GM20000 (cell line): ENCODE data around the gene AP4B1.
"Not testable (repeated sequence)": the region's sequence is repeated elsewhere in the genome, so short reads cannot be mapped to it uniquely, and the experiment has no call there.

Experiments used
- DNase-seq: peaks from one replicate; pipeline ENCODE4 v3.0.0; 2012; ENCODE audit warnings: low spot score
- TF ChIP-seq, protein P1 (sequence below): IDR thresholded peaks from 2 replicates; pipeline ENCODE4 v1.5.1; 2012; ENCODE audit warnings: mild to moderate bottlenecking, control low read depth; ENCODE audit errors: extremely low read depth, missing control alignments

Gene AP4B1

DNA sequence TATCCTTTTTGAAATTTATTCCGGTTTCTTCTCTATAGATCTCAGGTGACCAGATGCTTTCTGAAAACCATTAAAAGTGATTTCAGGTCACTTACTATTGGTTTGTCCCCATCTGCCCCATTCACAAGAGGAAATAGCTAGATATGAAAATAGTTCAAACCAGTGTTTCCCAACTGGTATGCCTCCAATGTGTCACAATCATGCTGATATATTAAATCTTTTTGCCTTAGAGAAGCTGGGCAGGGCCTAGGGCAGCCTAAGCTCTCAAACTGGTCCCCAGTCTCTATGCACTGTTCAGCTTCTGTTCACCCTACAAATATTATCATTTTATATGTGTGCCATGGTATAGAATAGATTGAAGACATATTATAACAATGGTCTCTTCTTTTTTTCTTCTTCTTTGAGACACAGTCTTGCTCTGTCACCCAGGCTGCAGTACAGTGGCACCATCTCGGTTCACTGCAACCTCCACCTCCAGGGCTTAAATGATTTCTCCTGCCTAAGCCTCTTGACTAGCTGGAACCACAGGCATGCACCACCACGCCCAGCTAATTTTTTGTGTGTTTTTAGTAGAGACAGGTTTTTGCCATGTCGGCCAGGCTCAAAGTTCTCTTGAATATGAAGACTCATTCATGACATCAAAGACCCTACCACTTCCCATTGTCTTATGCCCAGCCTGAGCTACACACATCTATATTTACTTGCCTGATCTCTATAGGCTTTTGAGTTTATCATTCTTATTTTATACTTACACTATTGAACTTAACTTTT, 48.8 kb downstream of the AP4B1 start:
- DNase-seq, result no peak
- TF ChIP-seq, protein P1, sequence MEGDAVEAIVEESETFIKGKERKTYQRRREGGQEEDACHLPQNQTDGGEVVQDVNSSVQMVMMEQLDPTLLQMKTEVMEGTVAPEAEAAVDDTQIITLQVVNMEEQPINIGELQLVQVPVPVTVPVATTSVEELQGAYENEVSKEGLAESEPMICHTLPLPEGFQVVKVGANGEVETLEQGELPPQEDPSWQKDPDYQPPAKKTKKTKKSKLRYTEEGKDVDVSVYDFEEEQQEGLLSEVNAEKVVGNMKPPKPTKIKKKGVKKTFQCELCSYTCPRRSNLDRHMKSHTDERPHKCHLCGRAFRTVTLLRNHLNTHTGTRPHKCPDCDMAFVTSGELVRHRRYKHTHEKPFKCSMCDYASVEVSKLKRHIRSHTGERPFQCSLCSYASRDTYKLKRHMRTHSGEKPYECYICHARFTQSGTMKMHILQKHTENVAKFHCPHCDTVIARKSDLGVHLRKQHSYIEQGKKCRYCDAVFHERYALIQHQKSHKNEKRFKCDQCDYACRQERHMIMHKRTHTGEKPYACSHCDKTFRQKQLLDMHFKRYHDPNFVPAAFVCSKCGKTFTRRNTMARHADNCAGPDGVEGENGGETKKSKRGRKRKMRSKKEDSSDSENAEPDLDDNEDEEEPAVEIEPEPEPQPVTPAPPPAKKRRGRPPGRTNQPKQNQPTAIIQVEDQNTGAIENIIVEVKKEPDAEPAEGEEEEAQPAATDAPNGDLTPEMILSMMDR, result no peak

DNA sequence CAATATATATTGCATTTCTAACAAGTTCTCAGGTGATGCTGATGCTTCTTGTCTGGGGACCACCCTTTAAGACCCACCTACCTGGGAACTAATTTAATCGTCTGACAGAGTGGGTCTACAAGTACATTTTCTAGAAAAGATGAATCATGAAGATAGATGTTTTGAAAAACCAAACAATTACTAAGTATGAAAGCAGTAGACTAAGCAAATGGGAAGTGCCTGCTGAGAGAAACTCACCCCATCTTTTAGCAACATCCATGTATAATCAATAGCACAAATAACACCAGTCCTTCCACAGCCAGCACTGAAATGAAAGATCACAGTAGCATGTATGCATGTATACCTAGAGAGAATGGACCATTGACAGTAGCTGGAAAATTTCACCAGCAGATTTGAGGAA, 50.4 kb downstream of the AP4B1 start:
- DNase-seq, result no peak
- TF ChIP-seq, protein P1, result no peak

DNA sequence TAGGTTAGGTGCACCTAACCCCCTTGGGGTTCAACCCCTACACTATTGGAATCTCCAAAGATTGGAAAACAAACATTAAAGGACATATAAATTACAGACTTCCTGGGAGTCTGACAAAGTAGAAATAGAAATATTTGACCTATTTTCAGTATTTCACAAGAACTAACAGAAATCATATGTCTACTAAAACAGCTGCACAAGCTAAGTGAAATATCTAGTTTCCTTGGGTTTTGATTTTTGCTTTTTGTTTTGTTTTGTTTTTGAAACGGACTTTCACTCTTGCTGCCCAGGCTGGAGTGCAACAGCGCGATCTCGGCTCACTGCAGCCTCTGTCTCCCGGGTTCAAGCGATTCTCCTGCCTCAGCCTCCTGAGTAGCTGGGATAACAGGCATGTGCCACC, 51.9 kb downstream of the AP4B1 start:
- DNase-seq, result not testable (repeated sequence)

DNA sequence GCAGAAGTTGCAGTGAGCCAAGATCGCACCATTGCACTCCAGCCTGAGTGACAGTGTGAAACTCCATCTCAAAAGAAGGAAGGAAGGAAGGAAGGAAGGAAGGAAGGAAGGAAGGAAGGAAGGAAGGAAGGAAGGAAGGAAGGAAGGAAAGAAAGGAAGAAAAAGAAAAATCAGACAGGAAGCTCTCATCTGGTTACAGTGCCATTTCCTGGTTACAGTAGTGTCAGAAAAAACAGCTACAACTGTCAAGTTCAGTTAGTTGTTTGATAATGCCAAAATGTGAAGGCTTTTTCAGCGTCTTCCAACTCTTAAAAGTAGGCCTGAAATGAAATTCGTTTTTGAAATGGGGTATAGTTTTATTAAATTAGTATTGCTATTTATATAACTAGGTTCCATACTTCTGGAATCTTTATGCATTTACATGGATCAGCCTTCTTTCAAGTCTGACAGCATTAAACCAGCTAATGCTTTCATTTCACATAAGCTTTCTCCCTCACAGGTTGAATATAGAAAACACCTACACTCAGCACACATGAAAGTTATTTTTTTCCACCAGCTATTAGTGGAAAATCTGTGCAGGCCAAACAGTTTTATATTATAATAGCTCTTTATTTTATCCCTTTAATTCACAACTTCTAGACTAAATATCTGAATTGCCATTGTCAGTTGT, 54.3 kb downstream of the AP4B1 start:
- TF ChIP-seq, protein P1, result no peak
- DNase-seq, result no peak

DNA sequence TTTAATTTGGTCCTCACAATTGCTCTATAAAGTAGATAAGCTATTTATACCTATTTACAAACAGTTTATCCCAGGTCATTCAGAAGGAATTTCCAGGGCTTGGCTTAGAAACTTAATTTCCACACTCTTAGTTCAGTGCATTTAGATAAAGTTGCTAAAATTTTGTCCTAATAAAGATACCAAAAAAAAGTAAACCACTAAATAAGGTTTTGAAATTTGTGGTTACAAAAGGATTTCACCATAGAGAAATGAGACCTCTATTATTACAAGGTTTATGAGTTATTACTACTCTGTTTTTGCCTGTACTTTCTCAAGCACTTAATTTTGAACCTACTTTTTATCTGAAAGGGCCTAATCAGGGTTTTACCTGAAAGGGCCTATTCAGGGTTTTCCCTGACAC, 55.5 kb downstream of the AP4B1 start:
- TF ChIP-seq, protein P1, result no peak
- no peak for DNase-seq

DNA sequence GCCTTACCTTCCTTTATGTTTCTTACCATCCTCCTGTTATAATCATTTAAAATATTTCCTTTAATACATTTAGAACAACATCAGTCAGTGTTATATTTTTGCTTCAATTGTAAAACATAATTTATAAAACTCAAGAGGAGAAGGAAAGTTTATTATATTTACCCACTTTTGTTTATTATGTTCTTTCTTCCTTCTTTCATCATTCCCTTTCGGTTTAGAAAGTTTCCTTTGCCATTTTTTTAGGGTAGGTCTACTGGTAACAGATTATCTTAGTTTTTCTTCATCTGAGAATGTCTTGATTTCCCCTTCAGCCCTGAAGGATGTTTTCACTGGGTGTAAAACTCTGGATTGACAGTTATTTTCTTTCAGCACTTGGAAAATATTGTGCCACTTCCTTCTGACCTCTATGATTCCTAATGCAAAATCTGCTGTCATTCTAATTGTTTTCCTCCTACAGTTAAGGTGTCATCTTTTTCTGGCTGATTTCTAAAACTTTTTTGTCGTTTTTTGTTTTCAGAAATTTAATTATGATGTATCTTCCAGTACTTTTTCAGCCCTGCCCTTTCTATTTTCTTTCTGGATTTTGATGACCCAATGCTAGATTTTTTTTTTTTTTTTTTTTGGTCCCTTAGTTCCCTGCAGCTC, 58.1 kb downstream of the AP4B1 start:
- TF ChIP-seq, protein P1, result no peak
- no peak for DNase-seq
